Tibial artery (tissue), 4 donors: ENCODE results near the gene NNAT.

Source experiments
- DNase-seq, 2 donors: peaks; one replicate each; pipeline ENCODE4 v3.0.0-alpha.2; 2019
- H3K27ac ChIP-seq, 2 donors: fragments of 200-600 bp; sonication (generic) in 1 of 2; 1 replicate in 1 of 2; 2 replicates in 1 of 2; pipeline ENCODE4 v1.5.1; 2018 to 2019; ENCODE audit warnings: mild to moderate bottlenecking in 1 of 2
- H3K27me3 ChIP-seq, 2 donors: fragments of 200-600 bp; sonication (generic) in 1 of 2; one replicate each; pipeline versions ENCODE4 v1.5.1 to v1.6.0; 2016 to 2019
- H3K36me3 ChIP-seq, 3 donors: fragments of 200-600 bp; sonication (generic) in 2 of 3; one replicate each; pipeline ENCODE4 v1.5.1; 2016 to 2019; ENCODE audit warnings: mild to moderate bottlenecking in 2 of 3
- H3K4me1 ChIP-seq, 4 donors: fragments of 200-600 bp; sonication (generic) in 2 of 4; 1 replicate in 3 of 4; 2 replicates in 1 of 4; pipeline ENCODE4 v1.5.1; 2016 to 2019
- H3K4me3 ChIP-seq, 2 donors: fragments of 200-600 bp; sonication (generic) in 1 of 2; 1 replicate in 1 of 2; 2 replicates in 1 of 2; pipeline ENCODE4 v1.5.1; 2018 to 2019; ENCODE audit warnings: mild to moderate bottlenecking in 2 of 2
- H3K9me3 ChIP-seq, 3 donors: fragments of 200-600 bp; sonication (generic) in 1 of 3; one replicate each; pipeline ENCODE4 v1.5.1; 2016 to 2019
- CTCF ChIP-seq, 2 experiments: fragments of 200-600 bp in 1 of 2; fragments of 450-650 bp in 1 of 2; IDR thresholded peaks; one replicate each; pipeline ENCODE4 v1.5.1; 2017 to 2019; ENCODE audit warnings: antibody characterized with exemption in 2 of 2, mild to moderate bottlenecking in 1 of 2, moderate library complexity in 1 of 2
- intact Hi-C: fragments of 100-400 bp; cut with DNase I; formaldehyde crosslinking; loops from one replicate; pipeline ENCODE4 v1.15.0; 2023; ENCODE audit warnings: low total_unique reads

The NNAT gene

GRCh38 chr20:37511610-37512275 lies 9.3 kb upstream of the NNAT start:
- no peaks in the 10 kb centered on the region for H3K4me1 ChIP-seq
- DNase-seq: no peak
- peaks cover 16 to 72% (median 54%) of the 10 kb centered on the region in 3 donors for H3K36me3 ChIP-seq
- no peak overlapping the region for H3K27ac ChIP-seq
- H3K27me3 ChIP-seq: no peaks in the 10 kb centered on the region
- H3K4me3 ChIP-seq: no peak overlapping the region
- no peaks in the 10 kb centered on the region for H3K9me3 ChIP-seq
- intact Hi-C loops: no loop called here
- TF ChIP-seq CTCF (IDR thresholded peaks at IDR 0.05): no peak

- H3K4me3 ChIP-seq: no peak overlapping the region
- no peak for TF ChIP-seq CTCF (IDR thresholded peaks at IDR 0.05)
- H3K27me3 ChIP-seq: no peaks in the 10 kb centered on the region
- no peaks in the 10 kb centered on the region for H3K4me1 ChIP-seq
- no peaks in the 10 kb centered on the region for H3K9me3 ChIP-seq
- no peak for DNase-seq
- peaks cover 16 to 90% (median 72%) of the 10 kb centered on the region in 3 donors for H3K36me3 ChIP-seq
- H3K27ac ChIP-seq: no peak overlapping the region
- intact Hi-C loops: no loop called here
Measured at GRCh38 chr20:37513779-37514359, 7.2 kb upstream of the NNAT start.

- Histone ChIP-seq H3K9me3 (no peaks in the 10 kb centered on the region), H3K36me3 (peaks cover 16 to 77% (median 63%) of the 10 kb centered on the region in 3 donors), H3K27me3 (no peaks in the 10 kb centered on the region), H3K4me3 (no peak overlapping the region), H3K27ac (no peak overlapping the region), H3K4me1 (peaks cover 0 to 11% (median 3%) of the 10 kb centered on the region in 4 donors)
- no peak for TF ChIP-seq CTCF (IDR thresholded peaks at IDR 0.05)
- no peak for DNase-seq
- intact Hi-C loops: loop anchor here (5.0 kb wide), 1 partner anchor 129 kb away; no protein-coding TSS in a partner anchor
Measured at GRCh38 chr20:37515876-37516275, 5.2 kb upstream of the NNAT start.

GRCh38 chr20:37516811-37517750 lies 4.0 kb upstream of the NNAT start:
- intact Hi-C loops: loop anchor here (5.0 kb wide), 1 partner anchor 130 kb away; no protein-coding TSS in a partner anchor
- Histone ChIP-seq H3K4me1 (peaks cover 0 to 14% (median 7%) of the 10 kb centered on the region in 4 donors), H3K36me3 (peaks cover 16 to 67% (median 58%) of the 10 kb centered on the region in 3 donors), H3K4me3 (no peak overlapping the region), H3K27me3 (no peaks in the 10 kb centered on the region), H3K9me3 (no peaks in the 10 kb centered on the region), H3K27ac (no peak overlapping the region)
- TF ChIP-seq CTCF (IDR thresholded peaks at IDR 0.05): no peak
- no peak for DNase-seq

GRCh38 chr20:37518059-37518458 lies 3.0 kb upstream of the NNAT start:
- Histone ChIP-seq H3K4me1 (peaks cover 0 to 24% (median 15%) of the 10 kb centered on the region in 4 donors), H3K27ac (no peak overlapping the region), H3K9me3 (no peaks in the 10 kb centered on the region), H3K36me3 (peaks cover 16 to 57% (median 52%) of the 10 kb centered on the region in 3 donors), H3K27me3 (no peaks in the 10 kb centered on the region), H3K4me3 (no peak overlapping the region)
- no peak for DNase-seq
- no peak for TF ChIP-seq CTCF (IDR thresholded peaks at IDR 0.05)
- intact Hi-C loops: loop anchor here (5.0 kb wide), 1 partner anchor 131 kb away; no protein-coding TSS in a partner anchor
